ENCODE measurements around the gene ANXA11. TPM values are rescaled to one million over a fixed set of nuclear protein-coding genes. Genes with fewer than 3 reads are reported as not detected.

The ANXA11 gene
- total RNA-seq, 1 donor from 2014 or later: 42.7 TPM

GRCh38 chr10:80191589-80192270 is 13.6 kb downstream of the ANXA11 start:
- DNase-seq (ENCODE audit: low spot score): no peak
- no peak for ATAC-seq

GRCh38 chr10:80188713-80189112 is 16.6 kb downstream of the ANXA11 start:
- no peak for DNase-seq (ENCODE audit: low spot score)
- no peak for ATAC-seq

- ATAC-seq (peak; percentile 61), DNase-seq (ENCODE audit: low spot score) (no peak)
Measured at GRCh38 chr10:80187465-80188409, 17.6 kb downstream of the ANXA11 start.

- no peak for DNase-seq (ENCODE audit: low spot score)
- no peak for ATAC-seq
Measured at GRCh38 chr10:80187060-80187459, 18.3 kb downstream of the ANXA11 start.

GRCh38 chr10:80186364-80187012 is 18.8 kb downstream of the ANXA11 start:
- ATAC-seq (peak; percentile 21), DNase-seq (ENCODE audit: low spot score) (no peak)

- no peak for DNase-seq (ENCODE audit: low spot score)
- ATAC-seq: no peak
Measured at GRCh38 chr10:80185578-80186299, 19.6 kb downstream of the ANXA11 start.

GRCh38 chr10:80184291-80184690 is 21.0 kb downstream of the ANXA11 start:
- ATAC-seq (no peak), DNase-seq (ENCODE audit: low spot score) (no peak)

- no peak for DNase-seq (ENCODE audit: low spot score)
- no peak for ATAC-seq
Measured at GRCh38 chr10:80183436-80183835, 21.9 kb downstream of the ANXA11 start.

- DNase-seq (ENCODE audit: low spot score) (no peak), ATAC-seq (peak; percentile 19)
Measured at GRCh38 chr10:80182986-80183385, 22.4 kb downstream of the ANXA11 start.

- no peak for ATAC-seq
Measured at GRCh38 chr10:80177781-80178636, 27.3 kb downstream of the ANXA11 start.

GRCh38 chr10:80176526-80176925 is 28.8 kb downstream of the ANXA11 start:
- no peak for DNase-seq (ENCODE audit: low spot score)
- no peak for ATAC-seq

More at GRCh38 chr10:80177781-80178636, 27.3 kb downstream of the ANXA11 start:
- DNase-seq (ENCODE audit: low spot score): no peak

- ATAC-seq: no peak
- no peak for DNase-seq (ENCODE audit: low spot score)
Measured at GRCh38 chr10:80174641-80175395, 30.5 kb downstream of the ANXA11 start.

GRCh38 chr10:80173466-80173865 is 31.9 kb downstream of the ANXA11 start:
- ATAC-seq (no peak), DNase-seq (ENCODE audit: low spot score) (no peak)

GRCh38 chr10:80172896-80173295 is 32.4 kb downstream of the ANXA11 start:
- DNase-seq (ENCODE audit: low spot score) (no peak), ATAC-seq (no peak)

GRCh38 chr10:80171248-80171660 is 34.1 kb downstream of the ANXA11 start:
- ATAC-seq: no peak

GRCh38 chr10:80170641-80171040 is 34.7 kb downstream of the ANXA11 start:
- DNase-seq (ENCODE audit: low spot score): no peak
- no peak for ATAC-seq

More at GRCh38 chr10:80171248-80171660, 34.1 kb downstream of the ANXA11 start:
- no peak for DNase-seq (ENCODE audit: low spot score)

GRCh38 chr10:80170026-80170425 is 35.3 kb downstream of the ANXA11 start:
- DNase-seq (ENCODE audit: low spot score): no peak
- ATAC-seq: no peak

GRCh38 chr10:80168679-80169380 is 36.5 kb downstream of the ANXA11 start:
- DNase-seq (ENCODE audit: low spot score) (no peak), ATAC-seq (peak; percentile 64)

GRCh38 chr10:80168162-80168511 is 37.2 kb downstream of the ANXA11 start:
- ATAC-seq (no peak), DNase-seq (ENCODE audit: low spot score) (no peak)
